AG10803 (cell line): ENCODE measurements around the gene FAM117A.

Experiments
- DNase-seq: peaks from one replicate; pipeline ENCODE4 v3.0.0; 2010; ENCODE audit warnings: low read depth
- H3K4me3 ChIP-seq: 2 replicates; pipeline ENCODE4 v1.5.1; 2011; ENCODE audit warnings: mild to moderate bottlenecking, low read length, control low read depth
- TF ChIP-seq, protein P1 (sequence below): conservative IDR thresholded peaks from 2 replicates; pipeline ENCODE4 v1.5.1; 2011; ENCODE audit warnings: mild to moderate bottlenecking, low read length, control low read depth, inconsistent platforms

FAM117A gene

GRCh38 chr17:49688848-49689247 lies 75.1 kb downstream of the FAM117A start:
- TF ChIP-seq, protein P1, sequence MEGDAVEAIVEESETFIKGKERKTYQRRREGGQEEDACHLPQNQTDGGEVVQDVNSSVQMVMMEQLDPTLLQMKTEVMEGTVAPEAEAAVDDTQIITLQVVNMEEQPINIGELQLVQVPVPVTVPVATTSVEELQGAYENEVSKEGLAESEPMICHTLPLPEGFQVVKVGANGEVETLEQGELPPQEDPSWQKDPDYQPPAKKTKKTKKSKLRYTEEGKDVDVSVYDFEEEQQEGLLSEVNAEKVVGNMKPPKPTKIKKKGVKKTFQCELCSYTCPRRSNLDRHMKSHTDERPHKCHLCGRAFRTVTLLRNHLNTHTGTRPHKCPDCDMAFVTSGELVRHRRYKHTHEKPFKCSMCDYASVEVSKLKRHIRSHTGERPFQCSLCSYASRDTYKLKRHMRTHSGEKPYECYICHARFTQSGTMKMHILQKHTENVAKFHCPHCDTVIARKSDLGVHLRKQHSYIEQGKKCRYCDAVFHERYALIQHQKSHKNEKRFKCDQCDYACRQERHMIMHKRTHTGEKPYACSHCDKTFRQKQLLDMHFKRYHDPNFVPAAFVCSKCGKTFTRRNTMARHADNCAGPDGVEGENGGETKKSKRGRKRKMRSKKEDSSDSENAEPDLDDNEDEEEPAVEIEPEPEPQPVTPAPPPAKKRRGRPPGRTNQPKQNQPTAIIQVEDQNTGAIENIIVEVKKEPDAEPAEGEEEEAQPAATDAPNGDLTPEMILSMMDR: no peak
- no peak for DNase-seq
- H3K4me3 ChIP-seq: no peak overlapping the region

- peak; percentile 22 for DNase-seq
- TF ChIP-seq, protein P1: no peak
- H3K4me3 ChIP-seq: no peak overlapping the region
Observed at GRCh38 chr17:49687878-49688491, 75.9 kb downstream of the FAM117A start.

DNA sequence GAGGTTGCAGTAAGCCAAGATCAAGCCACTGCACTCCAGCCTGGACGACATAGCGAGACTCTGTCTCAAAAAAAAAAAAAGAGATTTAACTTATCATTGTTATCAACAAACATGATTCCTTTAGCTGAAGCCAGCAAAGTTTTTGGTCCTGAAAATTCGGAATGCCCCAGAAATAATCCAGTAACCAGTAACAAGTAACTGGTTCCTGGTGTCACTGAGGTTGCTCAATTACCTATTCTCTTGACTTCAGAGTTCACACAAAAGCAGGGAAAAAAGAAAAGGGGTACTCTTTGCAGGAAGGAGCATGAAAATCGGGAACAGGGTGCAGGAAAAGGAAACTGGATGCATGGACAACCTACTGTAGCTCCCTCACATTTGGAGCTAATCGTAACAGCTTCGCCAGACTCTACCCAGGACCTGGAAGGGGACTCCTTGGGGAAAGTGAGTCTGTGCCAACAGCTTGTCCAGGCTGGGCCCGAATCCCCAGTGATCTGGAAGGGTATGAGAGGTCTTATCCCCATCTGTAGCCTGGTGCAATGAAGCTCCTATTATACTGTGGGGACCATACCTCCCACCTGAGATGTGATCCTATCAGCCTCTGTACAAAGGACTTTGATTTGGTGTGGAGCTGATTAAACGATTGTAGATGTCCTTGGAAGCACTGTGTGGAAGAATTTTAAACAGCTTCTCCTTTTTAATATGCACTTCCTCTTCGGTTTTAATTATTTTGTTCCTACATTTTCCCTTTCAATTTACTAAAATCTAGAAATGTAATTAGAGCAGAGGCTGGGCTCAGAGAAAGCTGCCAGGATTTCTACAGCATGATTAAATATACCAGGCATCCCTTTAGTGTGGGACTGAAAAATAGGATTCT lies 82.6 kb downstream of the FAM117A start:
- no peak for DNase-seq
- TF ChIP-seq, protein P1: no peak
- no peak overlapping the region for H3K4me3 ChIP-seq

DNA sequence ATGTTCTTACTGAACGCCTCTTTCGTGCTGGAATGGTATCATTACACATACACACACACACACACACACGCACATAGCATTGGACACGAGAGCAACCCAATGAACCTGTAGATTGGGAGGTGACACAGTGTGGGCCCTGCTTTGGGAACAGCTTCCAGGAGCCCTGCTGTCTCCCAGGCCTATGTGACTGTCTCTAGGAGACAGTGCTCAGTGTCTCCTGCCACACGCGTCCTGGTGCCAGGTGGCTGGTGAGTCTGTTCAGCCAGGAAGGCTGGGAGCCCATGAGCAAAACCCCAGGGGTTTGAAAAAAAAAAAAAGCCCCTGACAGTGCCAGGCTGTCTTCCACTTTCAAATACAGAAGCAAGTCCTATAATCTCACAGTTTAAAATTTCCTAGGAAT lies 83.6 kb downstream of the FAM117A start:
- no peak overlapping the region for H3K4me3 ChIP-seq
- TF ChIP-seq, protein P1: no peak
- no peak for DNase-seq

- peak; percentile 100 for DNase-seq
- TF ChIP-seq, protein P1: no peak
- H3K4me3 ChIP-seq: peak within 1 kb of the TSS; percentile 84
Observed at GRCh38 chr17:49677933-49678847, 85.7 kb downstream of the FAM117A start, which contains the start of gene SPOP. TSS of gene SPOP (minus strand) at chr17:49678097. CDS start at chr17:49622810, 55,287 bp downstream.

DNA sequence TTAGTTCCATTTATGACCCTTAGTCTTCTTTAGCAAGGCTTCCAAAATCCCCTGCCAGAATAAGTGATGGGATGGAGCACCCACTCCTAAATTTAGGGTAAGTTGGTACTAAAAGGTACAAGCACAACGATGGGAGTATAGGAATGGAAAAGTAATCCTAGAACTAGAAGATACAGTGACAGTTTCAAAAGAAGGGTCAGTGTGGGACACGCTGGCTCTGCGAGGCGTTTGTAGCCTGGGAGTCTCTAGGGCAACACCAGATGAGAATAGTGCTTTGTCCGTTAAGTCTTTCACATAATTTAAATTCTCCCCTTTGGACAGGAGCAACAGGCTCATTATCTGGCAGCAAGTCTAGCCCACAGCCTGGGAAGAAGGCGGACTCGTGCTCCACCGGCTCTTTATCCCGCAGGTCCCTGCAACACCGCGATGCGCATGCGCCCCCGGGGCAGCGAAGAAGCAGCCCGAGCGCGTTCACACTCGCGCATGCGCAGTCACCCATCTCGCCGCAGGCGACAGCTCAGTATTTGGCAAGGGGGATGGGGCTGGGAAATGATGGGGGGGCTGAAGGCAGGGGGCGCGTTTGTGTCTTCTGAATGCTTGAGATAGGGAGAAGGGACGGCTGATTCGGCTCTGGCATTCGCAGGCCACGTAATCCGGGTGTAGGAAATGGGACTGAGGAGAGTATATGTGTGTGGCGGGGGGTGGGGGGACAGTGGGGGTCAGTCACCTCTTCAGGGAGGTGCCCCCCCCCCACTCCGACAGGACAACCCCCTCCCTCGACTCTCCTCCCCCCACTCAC lies 86.6 kb downstream of the FAM117A start:
- peak overlapping the region; percentile 84 for H3K4me3 ChIP-seq
- DNase-seq: peak; percentile 91
- TF ChIP-seq, protein P1: no peak; the same call in 1 of the 2 replicates
